GM19238 (cell line): ENCODE data around the gene SYCP2L.
"Not testable (repeated sequence)": the region's sequence is repeated elsewhere in the genome, so short reads cannot be mapped to it uniquely, and the experiment has no call there.

ENCODE experiments used
- DNase-seq: peaks from one replicate; pipeline ENCODE4 v3.0.0; 2011; ENCODE audit warnings: low spot score; ENCODE audit not compliant: insufficient read length

Gene SYCP2L

DNA sequence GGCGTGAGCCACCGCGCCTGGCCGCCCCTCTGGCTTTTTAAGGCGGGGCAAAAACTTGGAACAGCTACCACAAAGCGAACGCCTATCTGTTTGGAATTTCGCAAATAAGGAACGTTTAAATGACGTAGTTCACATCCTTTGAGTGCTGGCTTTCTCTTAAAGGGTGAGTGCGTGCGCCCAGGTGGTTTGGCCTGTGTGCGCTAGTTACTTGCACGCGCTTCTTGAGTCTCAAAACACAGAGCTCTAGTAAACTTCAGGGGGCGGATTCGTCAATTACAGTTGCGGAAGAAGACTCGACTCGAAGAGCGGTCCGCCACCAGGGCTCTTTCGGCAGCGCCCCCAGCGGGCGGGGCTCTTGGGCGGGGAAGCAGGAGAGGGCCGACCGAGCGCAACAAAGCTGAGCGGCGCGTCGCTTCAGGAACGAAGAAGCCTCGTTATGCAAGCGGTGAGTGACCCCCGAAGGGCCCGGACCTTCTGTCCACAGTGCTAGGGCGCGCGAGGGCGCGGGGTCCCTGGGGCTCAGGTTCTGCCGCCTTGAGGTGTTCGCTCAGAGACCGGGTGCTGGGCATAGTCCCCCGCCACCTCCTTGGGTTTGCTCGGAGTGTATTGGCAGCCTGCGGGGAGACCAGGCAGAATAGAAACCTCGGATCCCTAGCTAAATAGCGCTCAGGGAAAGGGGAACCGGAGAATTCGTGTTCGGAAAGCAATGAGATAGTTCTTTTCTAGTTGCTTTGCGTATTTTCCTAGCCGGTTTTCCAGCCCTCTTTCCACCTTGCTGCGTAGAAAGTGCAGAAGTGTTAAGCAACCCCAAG is at the start of gene SYCP2L:
SYCP2L (plus strand) TSS at position 362 of the 812 bp plus-strand sequence; CDS start at position 437, 75 bp downstream.
- DNase-seq, result peak; percentile 19

DNA sequence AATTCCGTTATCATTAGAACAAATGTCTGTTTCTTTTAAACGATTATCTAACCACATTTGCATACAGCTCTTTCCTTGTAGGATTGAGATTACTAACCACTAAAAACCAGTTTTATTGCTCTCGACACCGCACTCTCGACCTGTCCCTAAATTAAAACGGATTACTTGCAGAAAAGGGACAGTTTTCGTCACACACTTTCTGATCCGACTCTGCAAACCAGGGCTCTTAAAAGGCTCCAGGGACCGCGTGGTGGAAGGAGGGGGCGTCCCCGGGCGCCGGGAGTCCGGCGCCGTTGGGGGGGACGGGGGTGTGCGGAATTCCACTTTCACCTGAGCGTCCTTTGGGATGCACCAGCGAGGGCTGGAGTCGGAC is 49.2 kb upstream of the SYCP2L start:
- peak; percentile 3 for DNase-seq

DNA sequence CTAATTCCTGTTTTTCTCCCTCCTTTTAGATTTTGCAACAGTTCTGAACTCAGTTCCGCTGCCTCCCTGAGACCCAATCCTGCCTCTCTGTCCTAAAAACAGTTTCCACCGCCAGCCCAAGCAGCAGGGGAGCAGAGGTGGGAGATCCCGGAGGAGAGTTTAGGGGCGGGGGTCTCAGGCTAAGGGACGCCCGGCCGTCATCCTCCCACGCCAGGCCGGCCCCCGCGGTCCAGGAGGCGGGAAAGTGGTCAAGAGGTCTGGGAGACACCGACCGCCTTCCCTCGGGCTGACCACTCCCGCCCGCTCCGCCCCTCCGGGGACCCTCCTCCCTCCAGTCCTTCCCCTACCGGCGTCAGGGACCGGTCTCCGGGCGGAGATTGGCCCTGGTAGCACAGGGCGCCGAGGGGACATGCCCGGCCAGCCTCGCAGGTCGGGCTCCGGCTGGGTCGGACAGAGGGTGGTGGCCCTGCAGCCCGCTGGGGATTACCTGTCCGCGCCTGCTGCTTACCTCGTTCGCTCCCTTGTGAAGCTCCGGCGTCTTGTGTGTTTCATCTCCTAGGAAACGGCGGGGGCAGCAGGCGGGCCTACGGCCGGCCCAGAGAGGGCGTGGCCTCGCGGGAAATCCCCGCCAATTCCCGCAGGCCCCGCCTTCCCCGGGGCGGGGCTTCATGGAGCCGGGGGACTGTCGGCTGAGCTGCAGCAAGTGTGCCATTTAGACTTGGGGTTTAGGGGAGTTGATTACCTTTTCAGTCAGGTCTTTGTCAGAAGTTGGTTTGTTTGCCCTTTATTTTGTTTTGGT is 48.7 kb upstream of the SYCP2L start, which contains the start of gene MAK:
MAK (minus strand) TSS at position 545 of the 799 bp plus-strand sequence. CDS start 7,891 bp downstream, outside the sequence.
- peak; percentile 93 for DNase-seq

DNA sequence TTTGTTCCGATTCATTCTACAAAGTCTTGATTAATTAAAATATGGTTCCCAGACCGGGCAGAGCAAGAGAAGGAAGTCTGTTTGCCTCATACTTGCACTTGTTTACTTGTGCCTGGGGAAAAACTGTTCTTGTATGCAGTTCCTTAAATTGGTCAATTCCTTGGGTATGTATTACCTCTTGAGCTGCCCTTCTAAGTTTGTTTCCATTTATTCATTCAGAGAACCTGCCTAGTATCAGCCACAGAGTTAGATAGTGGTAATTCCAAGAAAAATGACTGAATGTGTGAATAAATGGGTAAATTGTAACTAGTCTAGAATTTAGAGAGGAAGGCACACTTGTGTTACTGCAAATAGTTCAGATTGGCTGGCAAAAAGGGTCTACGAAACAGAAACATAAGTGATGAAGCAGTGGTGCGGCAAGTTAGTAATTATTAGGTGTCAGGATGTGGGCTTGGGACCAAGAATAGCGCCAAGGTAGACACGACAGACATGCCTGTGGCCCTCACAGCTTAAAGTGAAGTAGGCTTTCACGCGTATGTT is 48.0 kb upstream of the SYCP2L start:
- DNase-seq, result peak; percentile 66

DNA sequence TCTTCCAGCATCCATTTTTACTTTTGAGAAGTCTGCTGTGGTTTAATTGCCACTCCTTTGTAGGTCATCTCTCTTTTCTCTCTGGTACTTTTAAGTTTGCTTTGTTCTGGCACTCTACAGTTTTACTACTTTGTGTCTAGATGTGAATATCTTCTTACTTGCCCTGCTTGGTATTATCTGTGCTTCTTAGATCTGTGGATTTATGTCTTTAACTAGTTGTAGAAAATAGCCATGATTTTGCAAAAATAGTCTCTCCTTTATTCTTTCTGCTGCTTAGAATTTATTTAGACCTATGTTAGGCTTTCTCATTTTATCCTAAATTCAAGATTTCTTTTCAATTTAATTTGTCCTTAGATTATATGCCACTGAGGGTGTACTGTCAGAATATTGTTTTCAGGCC is 43.3 kb upstream of the SYCP2L start:
- no peak for DNase-seq

DNA sequence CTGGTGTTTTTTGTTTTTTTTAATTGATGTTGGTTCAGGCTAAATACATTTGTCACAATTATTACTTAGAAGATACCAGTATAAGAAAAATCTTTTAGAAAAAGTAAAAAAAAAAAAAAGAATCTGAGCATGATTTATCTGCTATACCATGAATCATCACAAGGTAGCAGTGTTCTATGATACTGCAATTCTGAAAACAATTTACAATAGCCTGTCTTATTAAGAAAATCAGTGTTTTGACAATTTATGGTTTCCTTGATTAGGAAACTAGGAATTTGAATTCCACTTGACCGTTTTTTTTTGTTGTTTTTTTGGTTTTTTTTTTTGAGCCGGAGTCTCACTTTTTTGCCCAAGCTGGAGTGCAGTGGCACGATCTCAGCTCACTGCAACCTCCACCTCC is 39.2 kb upstream of the SYCP2L start:
- DNase-seq, result no peak

DNA sequence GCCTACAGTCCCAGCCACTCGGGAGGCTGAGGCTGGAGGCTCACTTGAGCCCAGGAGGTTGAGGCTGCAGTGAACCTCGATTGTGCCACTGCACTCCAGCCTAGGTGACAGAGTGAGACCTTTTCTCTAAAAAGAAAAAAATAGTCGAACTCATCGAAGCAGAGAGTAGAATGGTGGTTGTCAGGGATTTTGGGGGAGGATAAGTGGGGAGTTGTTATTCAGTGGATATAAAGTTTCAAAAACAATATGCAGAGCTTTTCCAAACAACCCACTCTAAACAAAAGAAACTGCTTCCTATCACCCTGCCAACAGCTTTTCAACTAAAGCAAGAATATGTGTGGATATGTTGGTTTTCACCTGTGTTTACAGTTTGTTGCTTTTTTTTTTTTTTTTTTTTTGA is 37.0 kb upstream of the SYCP2L start:
- DNase-seq, result no peak

DNA sequence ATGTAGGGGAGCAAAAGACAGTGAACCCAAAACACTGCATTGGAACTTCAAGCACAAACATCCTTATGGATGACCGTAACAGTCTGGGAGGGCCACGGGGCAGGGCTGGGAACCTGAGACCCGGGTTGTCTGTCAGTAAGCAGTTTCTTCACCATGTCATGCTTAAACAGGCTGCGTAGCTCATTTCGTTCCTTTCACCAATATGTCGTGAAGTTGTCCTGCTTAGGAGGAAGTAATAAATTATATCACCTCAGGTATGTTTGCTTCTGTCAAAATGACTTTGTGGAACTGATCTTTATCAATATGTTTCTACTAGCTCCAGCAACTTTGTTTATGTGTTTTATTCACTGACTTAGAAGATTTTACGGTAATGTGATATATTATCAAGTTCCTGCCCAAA is 36.1 kb upstream of the SYCP2L start:
- no peak for DNase-seq

DNA sequence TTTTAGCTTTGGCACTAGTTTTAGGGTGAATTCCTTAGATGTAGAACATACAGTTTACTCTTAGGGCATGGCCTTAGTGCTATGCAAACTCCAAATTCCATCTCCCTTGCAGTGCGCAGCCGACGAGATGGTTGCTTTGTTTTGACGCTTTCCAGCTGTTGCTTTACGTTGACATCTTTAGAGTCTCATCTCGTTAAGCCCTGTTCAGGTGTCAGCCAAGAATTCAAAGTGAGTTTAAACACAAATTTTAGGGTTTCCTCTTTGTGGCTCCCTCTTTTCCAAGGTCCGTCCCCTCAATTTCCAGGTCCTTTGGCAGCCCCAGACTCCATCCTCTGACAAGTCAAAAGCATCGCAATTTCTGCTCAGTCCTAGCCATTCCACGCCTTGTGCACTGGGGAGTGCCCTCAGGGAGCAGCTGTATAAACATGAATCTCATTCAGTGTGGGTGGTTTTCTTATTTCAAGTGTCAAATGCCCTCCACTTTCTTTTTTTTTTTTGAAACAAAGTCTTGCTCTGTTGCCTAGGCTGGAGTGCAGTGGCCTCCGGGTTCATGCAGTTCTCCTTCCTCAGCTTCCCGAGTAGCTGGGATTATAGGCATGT is 34.4 kb upstream of the SYCP2L start:
- DNase-seq, result no peak

DNA sequence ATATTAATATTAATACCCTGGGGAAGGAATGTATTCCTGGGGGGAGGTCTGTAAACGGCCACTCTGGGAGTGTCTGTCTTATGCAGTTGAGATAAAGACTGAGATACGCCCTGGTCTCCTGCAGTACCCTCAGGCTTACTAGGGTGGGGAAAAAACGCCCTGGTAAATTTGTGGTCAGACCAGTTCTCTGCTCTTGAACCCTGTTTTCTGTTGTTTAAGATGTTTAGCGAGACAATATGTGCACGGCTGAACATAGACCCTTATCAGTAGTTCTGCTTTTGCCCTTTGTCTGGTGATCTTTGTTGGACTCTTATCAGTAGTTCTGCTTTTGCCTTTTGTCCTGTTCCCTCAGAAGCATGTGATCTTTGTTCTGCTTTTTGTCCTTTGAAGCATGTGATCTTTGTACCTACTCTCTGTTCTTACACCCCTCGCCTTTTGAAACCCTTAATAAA is 33.0 kb upstream of the SYCP2L start:
- DNase-seq, result not testable (repeated sequence)

DNA sequence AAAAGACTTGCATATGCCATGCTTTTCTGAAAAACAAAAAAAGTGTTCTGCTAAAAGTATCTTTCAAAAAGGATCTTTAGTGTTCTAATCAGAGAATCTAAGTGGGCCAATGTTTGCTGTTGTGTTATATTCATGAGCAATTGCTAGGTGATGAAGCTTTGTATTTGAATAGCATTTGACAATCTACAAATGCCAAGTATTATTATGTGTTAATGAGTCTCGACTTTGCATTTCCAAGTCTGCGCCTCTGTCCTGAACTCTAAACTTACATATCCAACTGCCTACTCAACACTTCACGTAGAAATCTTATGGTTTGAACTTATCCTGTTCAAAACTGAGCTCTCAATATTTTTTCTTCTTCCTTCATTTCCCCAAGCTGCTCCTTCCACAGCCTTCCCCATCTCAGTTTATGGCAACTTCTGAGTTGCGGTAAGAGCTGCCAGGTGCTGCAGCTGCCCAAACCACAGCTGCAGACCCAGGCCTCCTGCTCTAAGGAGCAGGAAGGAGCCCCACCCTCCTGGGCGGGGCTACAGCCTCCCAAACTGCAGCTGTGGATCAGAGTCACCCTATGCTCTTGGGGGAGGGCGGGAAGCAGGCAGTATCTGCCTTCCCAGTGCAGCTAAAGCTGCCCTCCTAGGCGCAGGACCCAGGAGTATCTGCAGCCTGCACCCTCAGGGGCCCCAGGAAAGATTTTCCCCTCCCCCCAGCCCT is 31.8 kb upstream of the SYCP2L start:
- DNase-seq, result no peak

DNA sequence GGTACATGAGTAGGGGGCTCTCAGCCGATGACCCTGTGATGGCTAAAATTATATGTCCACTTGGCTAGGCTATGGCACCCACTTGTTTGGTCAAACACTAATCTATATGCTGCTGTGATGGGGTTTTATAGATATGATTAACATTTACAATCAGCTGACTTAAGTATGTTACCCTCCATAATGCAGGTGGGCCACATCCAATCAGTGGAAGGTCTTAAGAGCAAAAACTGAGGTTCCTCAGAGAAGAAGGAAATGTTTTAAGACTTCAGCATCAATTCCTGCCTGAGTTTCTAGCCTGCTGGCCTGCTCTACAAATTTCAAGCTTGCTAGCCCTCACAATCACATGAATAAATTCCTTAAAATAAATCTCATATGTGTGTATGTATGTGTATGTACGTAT is 29.6 kb upstream of the SYCP2L start:
- no peak for DNase-seq

DNA sequence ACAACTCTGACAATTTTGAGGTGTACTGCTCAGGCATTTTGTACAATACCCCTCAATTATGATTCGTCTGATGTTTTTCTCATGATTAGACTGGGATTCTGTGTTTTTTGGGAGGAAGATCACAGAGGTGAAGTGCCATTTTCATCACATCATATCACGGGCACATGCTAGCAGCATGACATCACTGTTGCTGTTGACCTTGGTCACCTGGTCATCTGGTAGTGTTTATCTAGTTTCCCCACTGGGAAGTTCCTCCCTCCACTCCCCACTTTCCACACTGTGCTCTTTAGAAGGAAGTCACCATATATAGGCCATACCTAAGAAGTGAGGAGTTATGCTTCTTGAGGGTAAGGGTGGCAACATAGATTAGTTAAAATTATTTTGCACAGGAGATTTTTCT is 25.8 kb upstream of the SYCP2L start:
- no peak for DNase-seq

DNA sequence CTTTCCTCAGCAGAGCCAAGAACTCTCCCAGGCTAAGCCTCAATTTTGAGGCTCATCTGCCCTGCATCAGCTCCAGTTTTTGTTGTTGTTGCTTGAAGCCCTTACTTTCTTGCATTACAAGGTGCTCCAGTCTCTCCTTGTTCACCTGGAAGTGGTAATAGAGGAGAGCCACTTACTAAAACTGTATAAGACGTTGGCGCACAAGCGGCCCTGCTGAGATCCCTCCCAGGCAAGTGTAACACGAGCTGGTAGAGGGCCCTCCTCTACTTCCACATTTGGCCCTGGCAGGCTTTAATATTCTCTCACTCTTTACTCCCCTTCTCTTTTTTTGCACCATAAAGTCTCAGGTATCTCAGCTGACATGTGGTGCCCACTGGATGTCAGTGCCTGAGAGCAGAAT is 24.5 kb upstream of the SYCP2L start:
- DNase-seq, result no peak

DNA sequence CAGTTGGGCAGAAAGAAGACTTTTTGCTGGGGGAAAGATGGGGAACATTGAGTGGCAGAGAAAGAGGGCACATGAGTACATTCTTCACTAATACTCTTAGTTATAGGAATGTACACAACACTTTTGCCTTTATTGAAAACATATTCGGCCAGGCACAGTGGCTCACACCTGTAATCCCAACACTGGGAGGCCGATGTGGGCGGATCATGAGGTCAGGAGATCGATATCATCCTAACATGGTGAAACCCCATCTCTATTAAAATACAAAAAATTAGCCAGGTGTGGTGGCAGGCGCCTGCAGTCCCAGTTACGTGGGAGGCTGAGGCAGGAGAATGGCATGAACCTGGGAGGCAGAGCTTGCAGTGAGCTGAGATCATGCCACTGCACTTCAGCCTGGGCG is 23.8 kb upstream of the SYCP2L start:
- DNase-seq, result not testable (repeated sequence)

DNA sequence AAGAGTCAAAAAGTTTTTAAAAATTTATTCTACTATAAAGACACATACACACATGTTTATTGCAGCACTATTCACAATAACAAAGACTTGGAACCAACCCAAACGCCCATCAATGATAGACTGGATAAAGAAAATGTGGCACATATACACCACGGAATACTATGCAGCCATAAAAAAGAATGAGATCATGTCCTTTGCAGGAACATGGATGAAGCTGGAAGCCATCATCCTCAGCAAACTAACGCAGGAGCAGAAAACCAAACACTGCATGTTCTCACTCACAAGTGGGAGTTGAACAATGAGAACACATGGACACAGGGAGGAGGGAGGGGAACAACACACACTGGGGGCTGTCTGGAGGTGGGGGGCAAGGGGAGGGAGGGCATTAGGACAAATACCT is 20.1 kb upstream of the SYCP2L start:
- not testable (repeated sequence) for DNase-seq

DNA sequence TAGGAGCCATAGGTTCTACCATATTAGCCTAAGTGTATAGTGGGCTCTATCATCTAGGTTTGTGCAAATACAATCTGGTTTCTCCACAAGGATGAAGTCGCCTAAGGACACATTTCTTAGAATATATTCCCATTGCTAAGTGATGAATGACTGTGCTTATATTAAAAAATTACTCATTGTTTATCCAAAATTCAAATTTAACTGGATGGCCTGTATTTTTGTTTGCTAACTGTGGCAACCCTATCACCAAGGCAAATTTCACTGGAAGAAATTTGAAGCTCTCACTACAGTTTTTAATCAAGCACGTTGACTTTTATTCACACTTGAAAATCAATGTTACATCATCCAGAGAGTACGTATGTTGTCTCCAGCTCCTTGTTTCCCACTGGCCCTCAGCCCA is 18.9 kb upstream of the SYCP2L start:
- no peak for DNase-seq

DNA sequence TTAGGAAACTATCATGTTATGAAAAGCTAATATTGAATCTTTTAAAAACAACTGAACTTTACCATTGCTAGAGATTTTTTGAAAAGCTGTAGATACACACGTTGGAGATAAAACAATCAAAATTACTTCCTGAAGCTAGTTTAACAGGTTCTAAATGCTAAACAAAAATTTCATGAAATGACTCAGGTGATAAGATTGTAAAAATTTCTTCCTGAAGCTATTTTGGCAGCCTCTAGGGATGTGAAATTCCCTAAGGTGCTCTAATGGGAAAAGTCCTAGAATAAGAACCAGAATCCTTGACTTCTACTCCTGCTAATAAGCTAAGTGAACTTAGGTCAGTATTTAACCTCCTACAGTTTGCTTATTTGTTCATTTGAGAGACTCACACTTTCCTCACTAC is 13.5 kb upstream of the SYCP2L start:
- DNase-seq, result no peak

DNA sequence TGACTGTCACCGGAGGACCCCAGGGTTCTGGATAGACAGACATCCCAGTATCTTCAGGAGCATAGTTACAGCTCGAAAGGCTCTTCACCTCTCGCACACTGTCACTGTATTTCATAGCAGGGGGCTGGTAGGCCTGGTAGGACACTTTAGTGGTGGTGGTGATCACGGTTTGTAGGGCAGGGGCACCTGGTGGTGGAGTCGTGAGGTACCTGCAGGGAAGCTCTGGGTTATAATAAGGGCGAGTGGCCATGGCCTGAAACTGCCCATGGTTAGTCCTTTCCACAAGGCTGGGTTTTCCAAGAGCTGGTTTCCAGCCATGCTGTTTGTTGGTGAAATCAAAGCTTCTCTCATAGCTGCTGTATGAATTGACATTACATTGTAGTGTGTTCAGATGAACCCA is 12.6 kb upstream of the SYCP2L start:
- no peak for DNase-seq

DNA sequence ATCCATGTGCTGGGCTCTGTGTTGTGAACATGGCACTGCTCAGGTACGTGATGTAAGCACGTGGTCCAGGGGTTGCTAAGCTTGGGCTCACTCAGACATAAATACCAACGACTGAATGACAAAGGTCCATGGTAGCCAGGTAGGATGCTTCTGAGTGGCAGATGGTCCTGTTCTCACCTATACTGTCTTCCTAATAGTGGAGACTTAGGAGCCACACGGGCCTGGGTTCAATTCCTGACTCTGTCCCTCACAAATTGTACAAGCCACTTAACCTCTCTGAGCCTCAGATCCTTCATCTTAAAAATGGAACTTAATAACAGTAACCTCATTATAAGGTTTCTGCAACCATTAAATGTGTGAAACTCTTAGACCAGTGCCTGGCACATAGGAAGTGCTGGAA is 11.8 kb upstream of the SYCP2L start:
- DNase-seq, result no peak

DNA sequence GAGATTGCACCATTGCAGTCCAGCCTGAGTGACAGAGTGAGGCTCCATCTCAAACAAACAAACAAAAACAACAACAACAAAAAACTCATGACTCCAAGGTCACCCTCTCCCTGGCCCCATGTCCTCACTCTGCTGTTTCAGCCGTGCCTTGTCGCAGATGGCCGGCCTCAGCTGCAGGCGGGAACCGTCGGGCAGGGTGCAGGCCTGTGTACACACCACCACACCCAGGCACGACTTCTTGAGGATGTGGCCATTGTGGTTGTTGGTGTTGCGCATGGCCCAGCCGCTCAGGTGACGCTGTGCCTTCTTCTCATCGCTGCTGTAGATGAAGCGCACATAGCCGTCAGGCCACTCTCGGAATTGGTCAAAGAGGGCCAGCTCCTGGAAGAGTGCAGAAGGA is 9.8 kb upstream of the SYCP2L start:
- DNase-seq, result no peak
